Neutrophil (primary cell): ENCODE data around the gene C17orf113.

Experiments used
- H3K27ac ChIP-seq: fragments of 200-600 bp; sonication (generic); 2 replicates; pipeline ENCODE4 v1.5.1; 2016; ENCODE audit warnings: mild to moderate bottlenecking, moderate library complexity
- H3K27me3 ChIP-seq: fragments of 200-600 bp; sonication (generic); 2 replicates; pipeline ENCODE4 v1.6.0; 2016; ENCODE audit warnings: mild to moderate bottlenecking
- H3K36me3 ChIP-seq: fragments of 200-600 bp; sonication (generic); 2 replicates; pipeline ENCODE4 v1.5.1; 2017
- H3K4me1 ChIP-seq, 2 experiments: fragments of 200-600 bp in 1 of 2; sonication (generic) in 1 of 2; 1 replicate in 1 of 2; 2 replicates in 1 of 2; pipeline versions ENCODE4 v1.5.1 to v1.6.1; 2013 to 2016; ENCODE audit warnings: low read depth in 1 of 2, low read length in 1 of 2, mild to moderate bottlenecking in 1 of 2, moderate library complexity in 1 of 2; ENCODE audit not compliant: control insufficient read depth in 1 of 2, insufficient read depth in 1 of 2
- H3K4me3 ChIP-seq, 2 experiments: fragments of 200-600 bp in 1 of 2; sonication (generic) in 1 of 2; 1 replicate in 1 of 2; 2 replicates in 1 of 2; pipeline ENCODE4 v1.5.1; 2013 to 2016; ENCODE audit warnings: low read depth in 1 of 2, low read length in 1 of 2, mild to moderate bottlenecking in 1 of 2, moderate library complexity in 1 of 2
- H3K9me3 ChIP-seq: fragments of 200-600 bp; sonication (generic); 2 replicates; pipeline ENCODE4 v1.5.1; 2016
- TF ChIP-seq, protein P1 (sequence below): fragments of 200-600 bp; sonication (generic); IDR thresholded peaks from 2 replicates; pipeline ENCODE4 v1.5.1; 2016; ENCODE audit warnings: antibody characterized with exemption

C17orf113 gene

GRCh38 chr17:42094375-42095069, 44.1 kb upstream of the C17orf113 start:
- Histone ChIP-seq H3K27me3 (peaks cover 40% of the 10 kb centered on the region), H3K27ac (no peak overlapping the region), H3K4me3 (no peak overlapping the region), H3K4me1 (peaks cover 3 to 6% of the 10 kb centered on the region in 2 experiments), H3K36me3 (no peaks in the 10 kb centered on the region), H3K9me3 (no peaks in the 10 kb centered on the region)
- TF ChIP-seq, protein P1, sequence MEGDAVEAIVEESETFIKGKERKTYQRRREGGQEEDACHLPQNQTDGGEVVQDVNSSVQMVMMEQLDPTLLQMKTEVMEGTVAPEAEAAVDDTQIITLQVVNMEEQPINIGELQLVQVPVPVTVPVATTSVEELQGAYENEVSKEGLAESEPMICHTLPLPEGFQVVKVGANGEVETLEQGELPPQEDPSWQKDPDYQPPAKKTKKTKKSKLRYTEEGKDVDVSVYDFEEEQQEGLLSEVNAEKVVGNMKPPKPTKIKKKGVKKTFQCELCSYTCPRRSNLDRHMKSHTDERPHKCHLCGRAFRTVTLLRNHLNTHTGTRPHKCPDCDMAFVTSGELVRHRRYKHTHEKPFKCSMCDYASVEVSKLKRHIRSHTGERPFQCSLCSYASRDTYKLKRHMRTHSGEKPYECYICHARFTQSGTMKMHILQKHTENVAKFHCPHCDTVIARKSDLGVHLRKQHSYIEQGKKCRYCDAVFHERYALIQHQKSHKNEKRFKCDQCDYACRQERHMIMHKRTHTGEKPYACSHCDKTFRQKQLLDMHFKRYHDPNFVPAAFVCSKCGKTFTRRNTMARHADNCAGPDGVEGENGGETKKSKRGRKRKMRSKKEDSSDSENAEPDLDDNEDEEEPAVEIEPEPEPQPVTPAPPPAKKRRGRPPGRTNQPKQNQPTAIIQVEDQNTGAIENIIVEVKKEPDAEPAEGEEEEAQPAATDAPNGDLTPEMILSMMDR = no peak

- Histone ChIP-seq H3K36me3 (no peaks in the 10 kb centered on the region), H3K27me3 (peaks cover 25% of the 10 kb centered on the region), H3K27ac (no peak overlapping the region), H3K9me3 (no peaks in the 10 kb centered on the region), H3K4me1 (peaks cover under 1% of the 10 kb centered on the region in 2 experiments), H3K4me3 (no peak overlapping the region)
- TF ChIP-seq, protein P1 = no peak
These were observed 42.5 kb upstream of the C17orf113 start for GRCh38 chr17:42092939-42093338.

GRCh38 chr17:42090964-42091790, 40.8 kb upstream of the C17orf113 start:
- Histone ChIP-seq H3K4me3 (no peak overlapping the region), H3K27ac (no peak overlapping the region), H3K36me3 (no peaks in the 10 kb centered on the region), H3K9me3 (no peaks in the 10 kb centered on the region), H3K27me3 (peaks cover 7% of the 10 kb centered on the region), H3K4me1 (no peaks in the 10 kb centered on the region)
- TF ChIP-seq, protein P1 = no peak

DNA sequence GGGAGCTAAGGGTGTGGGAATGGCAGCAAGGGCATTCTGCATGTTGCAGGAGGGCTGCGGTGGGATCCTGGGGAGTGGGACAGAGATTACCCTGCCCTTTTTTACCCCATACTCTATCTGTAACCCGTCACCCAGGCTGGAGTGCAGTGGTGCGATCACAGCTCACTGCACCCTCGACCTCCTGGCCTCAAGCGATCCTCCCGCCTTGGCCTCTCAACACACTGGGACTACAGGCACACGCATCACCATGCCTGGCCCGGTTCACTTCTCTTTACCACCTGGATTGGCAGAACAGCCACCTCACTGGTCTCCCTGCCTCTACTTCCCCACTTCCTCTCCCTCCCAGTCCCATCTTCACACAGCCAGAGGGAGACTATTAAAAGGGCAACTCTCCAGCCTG, 38.3 kb upstream of the C17orf113 start:
- Histone ChIP-seq H3K27ac (no peak overlapping the region), H3K36me3 (no peaks in the 10 kb centered on the region), H3K4me3 (no peak overlapping the region), H3K27me3 (peaks cover 5% of the 10 kb centered on the region), H3K4me1 (no peaks in the 10 kb centered on the region), H3K9me3 (no peaks in the 10 kb centered on the region)
- TF ChIP-seq, protein P1 = no peak

GRCh38 chr17:42087736-42088705, 37.6 kb upstream of the C17orf113 start:
- Histone ChIP-seq H3K27me3 (peaks cover 5% of the 10 kb centered on the region), H3K4me3 (no peak overlapping the region), H3K27ac (no peak overlapping the region), H3K4me1 (no peaks in the 10 kb centered on the region), H3K9me3 (no peaks in the 10 kb centered on the region), H3K36me3 (no peaks in the 10 kb centered on the region)
- TF ChIP-seq, protein P1 = no peak
